K562 (cell line): ENCODE measurements around the gene PKD2. TPM values are rescaled to one million over a fixed set of nuclear protein-coding genes. Genes with fewer than 3 reads are reported as not detected.

Experiments used
- ARID2 ChIP-seq: fragments of 450-650 bp; IDR thresholded peaks from 2 replicates; pipeline ENCODE4 v1.6.1; 2017; ENCODE audit warnings: antibody characterized with exemption, mild to moderate bottlenecking
- C11orf30 ChIP-seq: fragments of 450-650 bp; IDR thresholded peaks from 2 replicates; pipeline ENCODE4 v1.6.1; 2016; ENCODE audit warnings: low read depth, mild to moderate bottlenecking
- FOSL1 ChIP-seq: fragments of 200-800 bp; sonication (Bioruptor generic); conservative IDR thresholded peaks from 2 replicates; pipeline ENCODE4 v1.6.1; 2016; ENCODE audit warnings: missing genetic modification characterization, missing compliant biosample characterization
- ILF3 ChIP-seq: fragments of 450-650 bp; IDR thresholded peaks from 2 replicates; pipeline ENCODE4 v1.6.1; 2018; ENCODE audit warnings: antibody characterized with exemption, mild to moderate bottlenecking, moderate library complexity, borderline replicate concordance
- JUND ChIP-seq, 2 experiments: IDR thresholded peaks; 2 replicates in 1 of 2; 3 replicates in 1 of 2; pipeline ENCODE4 v1.6.1; 2011; ENCODE audit warnings: borderline replicate concordance in 2 of 2, low read depth in 2 of 2, low read length in 2 of 2, improper control_type of control experiment in 1 of 2, missing biosample characterization in 1 of 2, missing genetic modification characterization in 1 of 2, missing genetic modification reagents in 1 of 2
- MAFG ChIP-seq: fragments of 450-650 bp; conservative IDR thresholded peaks from 2 replicates; pipeline ENCODE4 v1.6.1; 2016; ENCODE audit warnings: missing genetic modification characterization, missing compliant biosample characterization
- NFE2 ChIP-seq: IDR thresholded peaks from 2 replicates; pipeline ENCODE4 v1.6.1; 2014; ENCODE audit warnings: antibody characterized with exemption, low read depth
- PCBP2 ChIP-seq: fragments of 200-400 bp; formaldehyde crosslinking; IDR thresholded peaks from 2 replicates; pipeline ENCODE4 v1.6.1; 2018; ENCODE audit warnings: low read length, low read depth, mild to moderate bottlenecking, moderate library complexity; ENCODE audit not compliant: poor library complexity, severe bottlenecking
- PURB ChIP-seq: sonication (generic); formaldehyde crosslinking; IDR thresholded peaks from 2 replicates; pipeline ENCODE4 v1.9.0; 2021; ENCODE audit warnings: low read depth, mild to moderate bottlenecking, missing genetic modification reagents
- SMARCA5 ChIP-seq: fragments of 450-650 bp; IDR thresholded peaks from 2 replicates; pipeline ENCODE4 v1.6.1; 2016
- SMARCE1 ChIP-seq: fragments of 450-650 bp; IDR thresholded peaks from 2 replicates; pipeline ENCODE4 v1.7.1; 2016; ENCODE audit warnings: mild to moderate bottlenecking
- ZNF316 ChIP-seq: fragments of 450-650 bp; IDR thresholded peaks from 2 replicates; pipeline ENCODE4 v1.6.1; 2016
- ZNF785 ChIP-seq: fragments of 250-450 bp; sonication (Bioruptor Pico); IDR thresholded peaks from 2 replicates; pipeline ENCODE4 v1.4.0; 2020; ENCODE audit warnings: mild to moderate bottlenecking
- polyA plus RNA-seq, 8 experiments: library from polyadenylated mRNA; depleted of rRNA in 4 of 8; stranded (reverse) in 5 of 8; unstranded in 3 of 8; fragments of >200 nt; fragmentation: Nextera tagmentation in 2 of 8; fragmentation: Illumina TruSeq in 1 of 8; extraction: Ambion mirVana in 2 of 8; extraction: Trizol in 1 of 8; gene quantifications; 2 replicates each; pipeline versions ENCODE4 v1.2.1 to v1.2.3, GENCODE V29; 2011 to 2014; ENCODE audit warnings: inconsistent platforms in 1 of 8, missing spikeins in 1 of 8
- total RNA-seq, 7 experiments: library from RNA; depleted of rRNA in 6 of 7; stranded (reverse); fragments of >200 nt in 6 of 7; fragmentation: Illumina TruSeq in 2 of 7; extraction: Trizol in 2 of 7; gene quantifications; 2 replicates each; pipeline versions ENCODE4 v1.2.1 to v1.2.3, GENCODE V29; 2011 to 2021; ENCODE audit warnings: low replicate concordance in 1 of 7
- TF ChIP-seq, protein P1 (sequence below): fragments of 200-600 bp; sonication (generic); IDR thresholded peaks from one replicate; pipeline ENCODE4 v1.6.1; 2012; ENCODE audit warnings: mild to moderate bottlenecking, low read depth, low read length, inconsistent platforms
- TF ChIP-seq, protein P2 (sequence below): fragments of 200-800 bp; sonication (Bioruptor generic); IDR thresholded peaks from 2 replicates; pipeline ENCODE4 v1.6.1; 2017; ENCODE audit warnings: missing genetic modification characterization, missing compliant biosample characterization

Gene PKD2
- total and polyA plus RNA-seq, 9 of the 15 experiments (the other 6 are each of a cell fraction or from before 2014, with no cell fraction given): 0.11 to 1.2 (median 0.47) TPM

DNA sequence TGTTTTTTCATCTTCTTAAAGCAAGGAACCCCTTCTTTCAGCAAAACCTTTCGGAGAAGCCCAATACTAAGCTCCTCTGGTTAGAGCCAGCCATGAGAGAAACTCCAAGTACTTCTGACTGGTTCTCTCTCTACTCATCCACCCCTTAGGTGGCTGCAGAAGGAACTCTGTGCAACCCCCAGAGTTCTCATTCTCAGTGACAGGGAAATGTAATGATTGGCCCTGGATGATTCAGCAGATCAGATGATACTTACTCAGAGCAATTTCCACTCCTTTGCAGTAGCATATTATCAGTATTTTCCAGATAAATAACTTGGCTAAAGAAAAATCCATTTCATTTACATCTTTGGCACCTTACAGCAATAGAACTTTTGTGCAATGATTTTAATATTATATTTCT, 28.8 kb upstream of the PKD2 start (continued):
- TF ChIP-seq, protein P1, sequence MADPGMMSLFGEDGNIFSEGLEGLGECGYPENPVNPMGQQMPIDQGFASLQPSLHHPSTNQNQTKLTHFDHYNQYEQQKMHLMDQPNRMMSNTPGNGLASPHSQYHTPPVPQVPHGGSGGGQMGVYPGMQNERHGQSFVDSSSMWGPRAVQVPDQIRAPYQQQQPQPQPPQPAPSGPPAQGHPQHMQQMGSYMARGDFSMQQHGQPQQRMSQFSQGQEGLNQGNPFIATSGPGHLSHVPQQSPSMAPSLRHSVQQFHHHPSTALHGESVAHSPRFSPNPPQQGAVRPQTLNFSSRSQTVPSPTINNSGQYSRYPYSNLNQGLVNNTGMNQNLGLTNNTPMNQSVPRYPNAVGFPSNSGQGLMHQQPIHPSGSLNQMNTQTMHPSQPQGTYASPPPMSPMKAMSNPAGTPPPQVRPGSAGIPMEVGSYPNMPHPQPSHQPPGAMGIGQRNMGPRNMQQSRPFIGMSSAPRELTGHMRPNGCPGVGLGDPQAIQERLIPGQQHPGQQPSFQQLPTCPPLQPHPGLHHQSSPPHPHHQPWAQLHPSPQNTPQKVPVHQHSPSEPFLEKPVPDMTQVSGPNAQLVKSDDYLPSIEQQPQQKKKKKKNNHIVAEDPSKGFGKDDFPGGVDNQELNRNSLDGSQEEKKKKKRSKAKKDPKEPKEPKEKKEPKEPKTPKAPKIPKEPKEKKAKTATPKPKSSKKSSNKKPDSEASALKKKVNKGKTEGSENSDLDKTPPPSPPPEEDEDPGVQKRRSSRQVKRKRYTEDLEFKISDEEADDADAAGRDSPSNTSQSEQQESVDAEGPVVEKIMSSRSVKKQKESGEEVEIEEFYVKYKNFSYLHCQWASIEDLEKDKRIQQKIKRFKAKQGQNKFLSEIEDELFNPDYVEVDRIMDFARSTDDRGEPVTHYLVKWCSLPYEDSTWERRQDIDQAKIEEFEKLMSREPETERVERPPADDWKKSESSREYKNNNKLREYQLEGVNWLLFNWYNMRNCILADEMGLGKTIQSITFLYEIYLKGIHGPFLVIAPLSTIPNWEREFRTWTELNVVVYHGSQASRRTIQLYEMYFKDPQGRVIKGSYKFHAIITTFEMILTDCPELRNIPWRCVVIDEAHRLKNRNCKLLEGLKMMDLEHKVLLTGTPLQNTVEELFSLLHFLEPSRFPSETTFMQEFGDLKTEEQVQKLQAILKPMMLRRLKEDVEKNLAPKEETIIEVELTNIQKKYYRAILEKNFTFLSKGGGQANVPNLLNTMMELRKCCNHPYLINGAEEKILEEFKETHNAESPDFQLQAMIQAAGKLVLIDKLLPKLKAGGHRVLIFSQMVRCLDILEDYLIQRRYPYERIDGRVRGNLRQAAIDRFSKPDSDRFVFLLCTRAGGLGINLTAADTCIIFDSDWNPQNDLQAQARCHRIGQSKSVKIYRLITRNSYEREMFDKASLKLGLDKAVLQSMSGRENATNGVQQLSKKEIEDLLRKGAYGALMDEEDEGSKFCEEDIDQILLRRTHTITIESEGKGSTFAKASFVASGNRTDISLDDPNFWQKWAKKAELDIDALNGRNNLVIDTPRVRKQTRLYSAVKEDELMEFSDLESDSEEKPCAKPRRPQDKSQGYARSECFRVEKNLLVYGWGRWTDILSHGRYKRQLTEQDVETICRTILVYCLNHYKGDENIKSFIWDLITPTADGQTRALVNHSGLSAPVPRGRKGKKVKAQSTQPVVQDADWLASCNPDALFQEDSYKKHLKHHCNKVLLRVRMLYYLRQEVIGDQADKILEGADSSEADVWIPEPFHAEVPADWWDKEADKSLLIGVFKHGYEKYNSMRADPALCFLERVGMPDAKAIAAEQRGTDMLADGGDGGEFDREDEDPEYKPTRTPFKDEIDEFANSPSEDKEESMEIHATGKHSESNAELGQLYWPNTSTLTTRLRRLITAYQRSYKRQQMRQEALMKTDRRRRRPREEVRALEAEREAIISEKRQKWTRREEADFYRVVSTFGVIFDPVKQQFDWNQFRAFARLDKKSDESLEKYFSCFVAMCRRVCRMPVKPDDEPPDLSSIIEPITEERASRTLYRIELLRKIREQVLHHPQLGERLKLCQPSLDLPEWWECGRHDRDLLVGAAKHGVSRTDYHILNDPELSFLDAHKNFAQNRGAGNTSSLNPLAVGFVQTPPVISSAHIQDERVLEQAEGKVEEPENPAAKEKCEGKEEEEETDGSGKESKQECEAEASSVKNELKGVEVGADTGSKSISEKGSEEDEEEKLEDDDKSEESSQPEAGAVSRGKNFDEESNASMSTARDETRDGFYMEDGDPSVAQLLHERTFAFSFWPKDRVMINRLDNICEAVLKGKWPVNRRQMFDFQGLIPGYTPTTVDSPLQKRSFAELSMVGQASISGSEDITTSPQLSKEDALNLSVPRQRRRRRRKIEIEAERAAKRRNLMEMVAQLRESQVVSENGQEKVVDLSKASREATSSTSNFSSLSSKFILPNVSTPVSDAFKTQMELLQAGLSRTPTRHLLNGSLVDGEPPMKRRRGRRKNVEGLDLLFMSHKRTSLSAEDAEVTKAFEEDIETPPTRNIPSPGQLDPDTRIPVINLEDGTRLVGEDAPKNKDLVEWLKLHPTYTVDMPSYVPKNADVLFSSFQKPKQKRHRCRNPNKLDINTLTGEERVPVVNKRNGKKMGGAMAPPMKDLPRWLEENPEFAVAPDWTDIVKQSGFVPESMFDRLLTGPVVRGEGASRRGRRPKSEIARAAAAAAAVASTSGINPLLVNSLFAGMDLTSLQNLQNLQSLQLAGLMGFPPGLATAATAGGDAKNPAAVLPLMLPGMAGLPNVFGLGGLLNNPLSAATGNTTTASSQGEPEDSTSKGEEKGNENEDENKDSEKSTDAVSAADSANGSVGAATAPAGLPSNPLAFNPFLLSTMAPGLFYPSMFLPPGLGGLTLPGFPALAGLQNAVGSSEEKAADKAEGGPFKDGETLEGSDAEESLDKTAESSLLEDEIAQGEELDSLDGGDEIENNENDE: no peak
- TF ChIP-seq JUND (IDR thresholded peaks at IDR 0.05; ENCODE audit: borderline replicate concordance, low read depth, low read length) (peak; percentile 24; the same call in 1 of the 2 replicates), JUND (tag; IDR thresholded peaks at IDR 0.05; ENCODE audit: borderline replicate concordance, low read depth, low read length) (no peak), ZNF785 (CRISPR knock-in tag) (no peak), ILF3 (no peak), PURB (CRISPR knock-in tag) (no peak), C11orf30 (peak; percentile 52; the same call in 1 of the 2 replicates), SMARCA5 (no peak), MAFG (tag) (peak; percentile 71), SMARCE1 (no peak), NFE2 (peak; percentile 70), ARID2 (no peak), ZNF316 (peak; percentile 5; the same call in 1 of the 2 replicates), PCBP2 (no peak), FOSL1 (tag) (peak; percentile 30; the same call in 1 of the 2 replicates)
- TF ChIP-seq, protein P2, sequence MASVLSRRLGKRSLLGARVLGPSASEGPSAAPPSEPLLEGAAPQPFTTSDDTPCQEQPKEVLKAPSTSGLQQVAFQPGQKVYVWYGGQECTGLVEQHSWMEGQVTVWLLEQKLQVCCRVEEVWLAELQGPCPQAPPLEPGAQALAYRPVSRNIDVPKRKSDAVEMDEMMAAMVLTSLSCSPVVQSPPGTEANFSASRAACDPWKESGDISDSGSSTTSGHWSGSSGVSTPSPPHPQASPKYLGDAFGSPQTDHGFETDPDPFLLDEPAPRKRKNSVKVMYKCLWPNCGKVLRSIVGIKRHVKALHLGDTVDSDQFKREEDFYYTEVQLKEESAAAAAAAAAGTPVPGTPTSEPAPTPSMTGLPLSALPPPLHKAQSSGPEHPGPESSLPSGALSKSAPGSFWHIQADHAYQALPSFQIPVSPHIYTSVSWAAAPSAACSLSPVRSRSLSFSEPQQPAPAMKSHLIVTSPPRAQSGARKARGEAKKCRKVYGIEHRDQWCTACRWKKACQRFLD (CRISPR knock-in tag): no peak
